Progenitor cell of endocrine pancreas (in vitro differentiated cells): Measurements from ENCODE around the gene TMTC2. TPM values are rescaled to one million over a fixed set of nuclear protein-coding genes. Genes with fewer than 3 reads are reported as not detected.

Experiments
- DNase-seq: peaks from one replicate; pipeline ENCODE4 v3.0.0; 2021; ENCODE audit warnings: low spot score; ENCODE audit not compliant: unreplicated experiment
- H3K27ac Mint-ChIP-seq: 2 replicates; pipeline ENCODE4 v1.8.0; 2021; ENCODE audit warnings: mild to moderate bottlenecking, moderate library complexity, mixed read lengths
- H3K27me3 Mint-ChIP-seq: 2 replicates; pipeline ENCODE4 v1.8.0; 2021; ENCODE audit warnings: mixed read lengths
- H3K36me3 Mint-ChIP-seq: 2 replicates; pipeline ENCODE4 v1.8.0; 2022; ENCODE audit warnings: mixed read lengths; ENCODE audit not compliant: insufficient read depth
- H3K4me1 Mint-ChIP-seq: 2 replicates; pipeline ENCODE4 v1.8.0; 2021; ENCODE audit warnings: low read depth, mixed read lengths
- H3K4me3 Mint-ChIP-seq: 2 replicates; pipeline ENCODE4 v1.8.0; 2021; ENCODE audit warnings: low read depth, mild to moderate bottlenecking, moderate library complexity, mixed read lengths
- H3K9me3 Mint-ChIP-seq: 2 replicates; pipeline ENCODE4 v1.8.0; 2021; ENCODE audit warnings: low read depth, mixed read lengths
- total RNA-seq: library from RNA; stranded (reverse); gene quantifications from 2 replicates; pipeline ENCODE4 v1.2.1, GENCODE V29; 2021
- TF ChIP-seq, protein P1 (sequence below): fragments of 200-600 bp; sonication (generic); IDR thresholded peaks from one replicate; pipeline ENCODE4 v1.5.0; 2021; ENCODE audit warnings: antibody characterized with exemption, mild to moderate bottlenecking; ENCODE audit not compliant: unreplicated experiment

TMTC2 gene
- total RNA-seq, 1 donor from 2014 or later = 15.4 TPM

DNA sequence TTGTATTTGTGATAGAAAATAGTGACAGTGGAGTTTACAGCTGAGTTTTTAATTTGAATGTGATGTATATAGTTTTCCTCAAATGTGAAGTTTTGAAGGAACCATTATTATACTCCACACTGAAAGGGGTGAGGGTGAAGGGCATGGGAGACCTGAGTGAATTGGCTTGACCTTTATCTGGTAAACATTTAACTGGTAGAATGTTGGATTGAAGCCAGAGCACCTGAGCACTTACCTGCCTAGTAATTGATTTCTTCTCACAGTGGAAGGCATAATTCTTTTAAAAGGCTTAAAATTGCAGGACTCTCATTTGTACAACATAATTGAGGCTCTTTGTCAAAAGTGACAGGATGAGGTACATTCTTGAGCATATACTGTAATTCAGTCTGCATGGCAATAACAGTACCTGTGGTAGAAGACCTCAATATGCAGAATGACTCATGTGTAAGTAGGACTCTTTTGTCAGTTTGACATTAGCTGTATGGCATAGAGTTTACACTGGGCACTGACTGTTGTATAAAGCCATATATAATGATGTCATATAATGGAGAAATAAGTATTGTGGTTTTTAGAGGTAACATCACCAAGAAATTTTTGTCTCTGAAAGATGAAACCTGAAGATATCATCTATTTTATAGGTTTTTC, 309.6 kb downstream of the TMTC2 start:
- H3K4me3 Mint-ChIP-seq = peak overlapping the region; percentile 19
- H3K9me3 Mint-ChIP-seq = peaks cover 12% of the 10 kb centered on the region
- H3K4me1 Mint-ChIP-seq = peaks cover 24% of the 10 kb centered on the region
- no peak for DNase-seq
- H3K36me3 Mint-ChIP-seq = peaks cover 21% of the 10 kb centered on the region
- peak overlapping the region; percentile 75 for H3K27ac Mint-ChIP-seq
- TF ChIP-seq, protein P1, sequence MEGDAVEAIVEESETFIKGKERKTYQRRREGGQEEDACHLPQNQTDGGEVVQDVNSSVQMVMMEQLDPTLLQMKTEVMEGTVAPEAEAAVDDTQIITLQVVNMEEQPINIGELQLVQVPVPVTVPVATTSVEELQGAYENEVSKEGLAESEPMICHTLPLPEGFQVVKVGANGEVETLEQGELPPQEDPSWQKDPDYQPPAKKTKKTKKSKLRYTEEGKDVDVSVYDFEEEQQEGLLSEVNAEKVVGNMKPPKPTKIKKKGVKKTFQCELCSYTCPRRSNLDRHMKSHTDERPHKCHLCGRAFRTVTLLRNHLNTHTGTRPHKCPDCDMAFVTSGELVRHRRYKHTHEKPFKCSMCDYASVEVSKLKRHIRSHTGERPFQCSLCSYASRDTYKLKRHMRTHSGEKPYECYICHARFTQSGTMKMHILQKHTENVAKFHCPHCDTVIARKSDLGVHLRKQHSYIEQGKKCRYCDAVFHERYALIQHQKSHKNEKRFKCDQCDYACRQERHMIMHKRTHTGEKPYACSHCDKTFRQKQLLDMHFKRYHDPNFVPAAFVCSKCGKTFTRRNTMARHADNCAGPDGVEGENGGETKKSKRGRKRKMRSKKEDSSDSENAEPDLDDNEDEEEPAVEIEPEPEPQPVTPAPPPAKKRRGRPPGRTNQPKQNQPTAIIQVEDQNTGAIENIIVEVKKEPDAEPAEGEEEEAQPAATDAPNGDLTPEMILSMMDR = no peak
- no peaks in the 10 kb centered on the region for H3K27me3 Mint-ChIP-seq

DNA sequence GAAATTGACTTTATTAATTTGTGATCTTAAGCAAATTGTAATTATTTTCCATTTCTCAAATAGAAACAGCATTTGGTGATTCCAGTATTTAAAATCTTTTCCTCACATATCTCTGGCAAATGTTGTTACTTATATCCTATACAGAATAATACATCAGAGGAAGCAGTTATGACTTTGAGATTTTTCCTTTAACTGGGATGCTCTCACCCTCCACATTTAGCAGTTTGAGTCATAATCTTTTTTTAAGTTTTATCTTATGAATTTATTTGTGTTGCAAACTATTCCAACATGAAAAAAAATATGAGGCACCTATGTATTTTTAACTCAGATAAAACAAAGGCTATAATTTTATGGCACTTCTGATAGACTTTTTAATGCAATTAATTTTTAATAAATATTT, 311.8 kb downstream of the TMTC2 start:
- no peak overlapping the region for H3K4me3 Mint-ChIP-seq
- peaks cover 30% of the 10 kb centered on the region for H3K36me3 Mint-ChIP-seq
- DNase-seq = no peak
- TF ChIP-seq, protein P1 = no peak
- H3K4me1 Mint-ChIP-seq = peaks cover 35% of the 10 kb centered on the region
- H3K27ac Mint-ChIP-seq = no peak overlapping the region
- peaks cover 12% of the 10 kb centered on the region for H3K9me3 Mint-ChIP-seq
- no peaks in the 10 kb centered on the region for H3K27me3 Mint-ChIP-seq

DNA sequence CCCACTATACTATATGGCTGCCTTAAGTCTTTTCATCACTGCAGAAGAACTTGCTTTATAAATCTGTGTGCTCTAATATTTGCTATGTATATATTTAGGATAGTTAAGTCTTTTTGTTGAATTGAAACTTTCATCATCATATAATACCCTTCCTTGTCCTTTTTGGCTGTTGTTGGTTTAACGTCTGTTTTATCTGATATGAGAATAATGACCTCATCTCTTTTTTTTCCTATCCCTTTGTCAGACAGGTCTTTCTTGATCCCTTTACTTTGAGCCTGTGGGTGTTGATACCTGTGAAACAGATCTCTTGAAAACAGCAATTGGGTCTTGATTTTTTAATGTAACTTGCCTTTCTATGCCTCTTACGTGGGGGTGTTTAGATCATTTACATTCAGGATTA, 316.3 kb downstream of the TMTC2 start:
- Mint-ChIP-seq H3K27me3 (no peaks in the 10 kb centered on the region), H3K9me3 (peaks cover 27% of the 10 kb centered on the region), H3K36me3 (peaks cover 42% of the 10 kb centered on the region), H3K27ac (peak overlapping the region; percentile 18), H3K4me3 (no peak overlapping the region), H3K4me1 (peaks cover 20% of the 10 kb centered on the region)
- DNase-seq = no peak
- TF ChIP-seq, protein P1 = no peak

DNA sequence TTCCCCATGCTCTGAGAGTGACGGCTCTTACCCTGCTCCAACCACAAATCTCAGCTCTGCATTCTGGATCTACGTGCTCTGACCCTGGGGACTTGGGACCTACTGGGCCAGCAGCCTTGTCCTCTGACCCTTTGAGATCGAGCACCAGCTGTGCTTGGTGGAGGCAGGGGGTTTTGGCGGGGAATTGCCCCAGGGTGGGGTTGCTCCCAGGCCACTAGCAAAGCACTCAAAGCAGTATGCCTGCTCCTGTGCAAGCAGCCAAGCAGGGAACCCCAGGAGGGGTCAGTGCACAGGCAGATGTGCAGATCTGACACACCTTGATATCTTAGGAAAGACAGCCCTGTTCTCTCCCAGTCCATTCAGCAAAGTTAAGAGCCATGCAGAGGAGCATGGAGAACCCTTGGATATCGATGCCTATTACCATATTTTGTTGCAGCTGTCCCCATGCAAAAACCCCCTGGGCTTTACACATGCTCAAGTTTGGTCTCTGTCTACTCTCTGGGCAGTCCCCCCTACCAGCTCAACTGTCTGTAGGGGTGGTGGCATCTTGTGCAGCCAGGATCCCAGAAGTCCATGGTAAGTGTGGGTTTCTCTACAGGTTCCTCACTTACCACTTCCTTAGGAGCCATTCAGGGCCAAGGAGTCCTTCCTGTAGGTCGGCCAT, 319.0 kb downstream of the TMTC2 start:
- Mint-ChIP-seq H3K4me1 (peaks cover 19% of the 10 kb centered on the region), H3K9me3 (peaks cover 39% of the 10 kb centered on the region), H3K36me3 (peaks cover 50% of the 10 kb centered on the region), H3K4me3 (no peak overlapping the region), H3K27me3 (no peaks in the 10 kb centered on the region), H3K27ac (no peak overlapping the region)
- no peak for DNase-seq
- TF ChIP-seq, protein P1 = no peak

DNA sequence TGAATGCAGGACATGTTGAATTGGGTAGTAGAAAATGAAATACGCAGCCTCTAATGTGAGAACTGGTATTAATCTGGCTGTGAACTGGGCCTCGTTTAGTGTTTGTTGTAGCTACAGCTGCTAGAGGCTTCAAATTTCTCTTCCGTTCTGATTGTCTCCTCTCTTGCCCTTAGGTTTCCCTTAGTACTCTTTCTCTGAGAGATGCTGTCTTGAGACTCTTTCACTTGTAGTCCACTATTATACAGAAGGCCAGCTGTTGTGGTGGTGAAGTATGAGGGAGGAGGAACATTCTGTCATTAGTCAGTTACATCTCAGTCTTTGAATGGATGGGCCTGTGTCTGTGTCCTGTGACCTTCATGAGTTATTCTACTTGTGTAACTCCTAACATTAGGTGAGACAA, 322.0 kb downstream of the TMTC2 start:
- Mint-ChIP-seq H3K36me3 (peaks cover 47% of the 10 kb centered on the region), H3K27ac (no peak overlapping the region), H3K9me3 (peaks cover 46% of the 10 kb centered on the region), H3K4me3 (no peak overlapping the region), H3K27me3 (no peaks in the 10 kb centered on the region), H3K4me1 (peaks cover 6% of the 10 kb centered on the region)
- TF ChIP-seq, protein P1 = no peak
- no peak for DNase-seq
